Neutrophil (primary cell): ENCODE measurements around the gene TMEM253.

Source experiments
- H3K27ac ChIP-seq: fragments of 200-600 bp; sonication (generic); 2 replicates; pipeline ENCODE4 v1.5.1; 2016; ENCODE audit warnings: mild to moderate bottlenecking, moderate library complexity
- H3K27me3 ChIP-seq: fragments of 200-600 bp; sonication (generic); 2 replicates; pipeline ENCODE4 v1.6.0; 2016; ENCODE audit warnings: mild to moderate bottlenecking
- H3K36me3 ChIP-seq: fragments of 200-600 bp; sonication (generic); 2 replicates; pipeline ENCODE4 v1.5.1; 2017
- H3K4me1 ChIP-seq, 2 experiments: fragments of 200-600 bp in 1 of 2; sonication (generic) in 1 of 2; 1 replicate in 1 of 2; 2 replicates in 1 of 2; pipeline versions ENCODE4 v1.5.1 to v1.6.1; 2013 to 2016; ENCODE audit warnings: low read depth in 1 of 2, low read length in 1 of 2, mild to moderate bottlenecking in 1 of 2, moderate library complexity in 1 of 2; ENCODE audit not compliant: control insufficient read depth in 1 of 2, insufficient read depth in 1 of 2
- H3K4me3 ChIP-seq, 2 experiments: fragments of 200-600 bp in 1 of 2; sonication (generic) in 1 of 2; 1 replicate in 1 of 2; 2 replicates in 1 of 2; pipeline ENCODE4 v1.5.1; 2013 to 2016; ENCODE audit warnings: low read depth in 1 of 2, low read length in 1 of 2, mild to moderate bottlenecking in 1 of 2, moderate library complexity in 1 of 2
- H3K9me3 ChIP-seq: fragments of 200-600 bp; sonication (generic); 2 replicates; pipeline ENCODE4 v1.5.1; 2016
- CTCF ChIP-seq: fragments of 200-600 bp; sonication (generic); IDR thresholded peaks from 2 replicates; pipeline ENCODE4 v1.5.1; 2016; ENCODE audit warnings: antibody characterized with exemption

The TMEM253 gene

GRCh38 chr14:21113369-21113768 lies 12.5 kb downstream of the TMEM253 start:
- Histone ChIP-seq H3K9me3 (no peaks in the 10 kb centered on the region), H3K27me3 (no peaks in the 10 kb centered on the region), H3K4me1 (no peaks in the 10 kb centered on the region), H3K36me3 (no peaks in the 10 kb centered on the region), H3K4me3 (no peak overlapping the region), H3K27ac (no peak overlapping the region)
- no peak for TF ChIP-seq CTCF

- Histone ChIP-seq H3K4me1 (no peaks in the 10 kb centered on the region), H3K4me3 (no peak overlapping the region), H3K9me3 (no peaks in the 10 kb centered on the region), H3K27ac (no peak overlapping the region), H3K36me3 (no peaks in the 10 kb centered on the region), H3K27me3 (peaks cover 6% of the 10 kb centered on the region)
- TF ChIP-seq CTCF, result no peak
Observed at GRCh38 chr14:21118933-21119332, 18.1 kb downstream of the TMEM253 start.

GRCh38 chr14:21120686-21121085 lies 19.8 kb downstream of the TMEM253 start:
- Histone ChIP-seq H3K9me3 (no peaks in the 10 kb centered on the region), H3K36me3 (no peaks in the 10 kb centered on the region), H3K4me3 (no peak overlapping the region), H3K27me3 (peaks cover 6% of the 10 kb centered on the region), H3K4me1 (no peaks in the 10 kb centered on the region), H3K27ac (no peak overlapping the region)
- no peak for TF ChIP-seq CTCF

GRCh38 chr14:21121122-21121521 lies 20.3 kb downstream of the TMEM253 start:
- Histone ChIP-seq H3K4me3 (no peak overlapping the region), H3K27me3 (peaks cover 6% of the 10 kb centered on the region), H3K36me3 (no peaks in the 10 kb centered on the region), H3K9me3 (no peaks in the 10 kb centered on the region), H3K4me1 (no peaks in the 10 kb centered on the region), H3K27ac (no peak overlapping the region)
- TF ChIP-seq CTCF, result no peak

GRCh38 chr14:21123429-21123828 lies 22.6 kb downstream of the TMEM253 start:
- no peaks in the 10 kb centered on the region for H3K4me1 ChIP-seq
- H3K9me3 ChIP-seq, result no peaks in the 10 kb centered on the region
- no peaks in the 10 kb centered on the region for H3K36me3 ChIP-seq
- peaks cover 6% of the 10 kb centered on the region for H3K27me3 ChIP-seq
- no peak overlapping the region for H3K27ac ChIP-seq
- no peak for TF ChIP-seq CTCF
- H3K4me3 ChIP-seq, result no peak overlapping the region

- no peak overlapping the region for H3K4me3 ChIP-seq
Observed at GRCh38 chr14:21133901-21134300, 33.0 kb downstream of the TMEM253 start.

More at GRCh38 chr14:21133901-21134300, 33.0 kb downstream of the TMEM253 start:
- Histone ChIP-seq H3K4me1 (no peaks in the 10 kb centered on the region), H3K27me3 (no peaks in the 10 kb centered on the region), H3K36me3 (no peaks in the 10 kb centered on the region), H3K9me3 (no peaks in the 10 kb centered on the region), H3K27ac (no peak overlapping the region)
- no peak for TF ChIP-seq CTCF
